ENCODE results near the gene RAB11B.
"Not testable (repeated sequence)": the region's sequence is repeated elsewhere in the genome, so short reads cannot be mapped to it uniquely, and the experiment has no call there.

Gene RAB11B

DNA sequence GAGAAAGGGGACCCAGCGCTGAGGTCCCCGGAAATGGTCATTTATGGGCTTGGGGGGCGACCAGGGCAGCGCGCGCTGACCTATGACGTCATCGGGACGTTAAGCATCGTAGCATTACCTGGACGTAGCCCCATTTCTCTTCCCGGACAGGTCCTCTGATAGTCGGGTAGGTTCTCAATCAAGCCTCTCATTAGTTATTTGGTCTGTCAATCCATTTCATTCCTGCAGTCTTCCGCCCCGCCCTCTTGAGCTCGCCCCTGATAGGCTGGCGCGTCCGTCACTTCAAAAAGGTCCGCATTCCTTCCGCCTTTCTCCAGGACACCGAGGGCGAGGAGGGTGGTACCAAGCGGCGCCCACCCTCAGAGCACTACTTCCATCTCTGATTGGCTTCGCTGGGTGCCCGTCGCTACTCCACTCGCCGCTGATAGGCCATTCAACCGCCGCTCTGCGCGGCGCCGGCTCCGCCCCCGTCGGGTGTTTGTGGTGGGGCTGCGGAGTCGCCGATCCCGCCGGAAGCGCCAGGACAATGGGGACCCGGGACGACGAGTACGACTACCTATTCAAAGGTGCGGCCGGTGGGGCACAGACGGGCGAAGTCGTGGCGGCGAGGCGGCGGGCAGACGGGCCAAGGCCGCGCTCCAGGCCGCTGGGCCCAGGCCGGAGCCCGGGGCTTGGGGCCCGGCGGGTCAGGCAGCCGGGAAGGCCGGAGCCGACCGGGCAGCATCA, at the start of gene RAB11B:
TSS of gene RAB11B (plus strand) at position 470 of the 726 bp plus-strand sequence. CDS start at position 527, 57 bp downstream.
- peak; percentile 99 for DNase-seq (ENCODE audit: low read depth)

- DNase-seq (ENCODE audit: low read depth): not testable (repeated sequence)
Measured at GRCh38 chr19:8341504-8341903, 48.7 kb upstream of the RAB11B start.

GRCh38 chr19:8342316-8342683, 47.9 kb upstream of the RAB11B start:
- DNase-seq (ENCODE audit: low read depth): no peak

GRCh38 chr19:8342684-8343482, 47.3 kb upstream of the RAB11B start, which contains the start of gene KANK3:
TSS of gene KANK3 (minus strand) at chr19:8343262. CDS start at chr19:8337828, 5,434 bp downstream.
- DNase-seq (ENCODE audit: low read depth): no peak

DNA sequence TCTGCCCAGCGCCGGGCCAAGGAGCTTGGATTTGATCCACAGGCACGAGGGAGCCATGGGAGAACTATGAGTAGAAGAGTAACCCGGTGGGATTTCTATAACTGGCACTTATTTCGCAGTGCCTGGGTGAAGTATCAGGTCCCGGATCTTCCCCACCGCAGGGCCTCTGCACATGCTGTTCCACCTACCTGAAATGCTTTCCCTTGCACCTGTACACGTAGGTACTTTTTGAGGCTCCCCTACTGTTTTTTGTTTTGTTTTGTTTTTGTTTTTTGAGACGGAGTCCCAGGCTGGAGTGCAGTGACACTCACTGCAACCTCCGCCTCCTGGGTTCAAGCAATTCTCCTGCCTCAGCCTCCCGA, 46.7 kb upstream of the RAB11B start:
- DNase-seq (ENCODE audit: low read depth): no peak

DNA sequence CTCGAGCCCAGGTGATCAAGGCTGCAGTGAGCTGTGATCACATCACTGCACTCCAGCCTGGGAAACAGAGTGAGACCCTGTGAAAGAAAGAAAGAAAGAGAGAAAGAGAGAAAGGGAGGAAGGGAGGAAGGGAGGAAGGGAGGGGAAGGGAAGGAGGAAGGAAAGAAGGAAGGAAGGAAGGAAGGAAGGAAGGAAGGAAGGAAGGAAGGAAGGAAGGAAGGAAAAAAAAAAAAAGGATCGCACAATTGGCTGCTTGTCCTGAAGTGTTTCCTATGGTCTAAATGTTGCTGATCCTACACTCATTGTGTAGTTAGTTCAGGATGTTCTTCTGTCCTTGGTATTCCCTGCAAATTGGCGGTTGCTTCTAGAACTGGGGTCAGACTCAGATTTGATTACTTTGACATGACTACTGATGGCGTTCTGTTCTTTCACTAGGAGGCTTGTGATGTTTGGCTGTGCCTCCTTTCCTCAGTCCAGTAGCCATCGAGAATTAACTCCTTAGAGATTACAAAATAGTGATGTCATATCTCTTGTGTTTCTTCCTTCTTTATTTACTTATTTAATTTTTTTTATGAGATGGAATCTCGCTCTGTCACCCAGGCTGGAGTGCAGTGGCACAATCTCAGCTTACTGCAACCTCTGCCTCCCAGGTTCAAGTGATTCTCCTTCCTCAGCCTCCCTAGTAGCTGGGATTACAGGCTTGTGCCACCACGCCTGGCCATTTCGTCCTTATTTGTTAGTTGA, 40.4 kb upstream of the RAB11B start:
- DNase-seq (ENCODE audit: low read depth): not testable (repeated sequence)

DNA sequence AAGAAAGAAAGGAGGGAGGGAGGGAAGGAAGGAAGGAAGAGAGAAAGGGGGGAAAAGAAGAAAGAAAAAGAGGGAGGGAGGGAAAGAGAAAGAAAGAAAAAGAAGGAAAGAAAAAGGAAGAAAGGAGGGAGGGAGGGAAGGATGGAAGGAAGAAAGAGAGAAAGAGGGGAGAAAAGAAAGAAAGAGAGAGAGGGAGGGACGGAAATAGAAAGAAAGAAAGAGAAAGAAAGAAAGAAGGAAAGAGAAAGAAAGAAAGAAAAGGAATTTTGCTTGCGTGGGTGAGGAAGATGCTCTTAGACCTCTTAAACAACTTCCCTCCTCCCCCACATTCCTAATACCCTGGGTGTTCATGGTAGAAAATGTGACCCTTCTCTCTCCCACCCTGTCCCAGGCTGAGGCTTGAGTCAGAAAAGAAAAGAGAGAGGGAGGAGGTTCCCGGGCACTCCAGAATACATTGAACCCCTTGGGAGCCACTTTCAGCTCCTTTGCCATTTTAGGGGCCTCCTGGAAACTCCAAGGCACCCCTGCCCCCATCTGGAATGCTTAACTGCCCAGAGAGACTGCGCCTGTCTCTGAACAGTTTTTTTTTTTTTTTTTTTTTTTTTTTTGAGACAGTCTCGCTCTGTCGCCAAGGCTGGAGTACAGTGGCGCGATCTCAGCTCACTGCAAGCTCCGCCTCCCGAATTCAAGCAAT, 37.9 kb upstream of the RAB11B start:
- DNase-seq (ENCODE audit: low read depth): no peak

- DNase-seq (ENCODE audit: low read depth): not testable (repeated sequence)
Measured at GRCh38 chr19:8352845-8353244, 37.3 kb upstream of the RAB11B start.

GRCh38 chr19:8355631-8356402, 34.3 kb upstream of the RAB11B start:
- peak; percentile 97 for DNase-seq (ENCODE audit: low read depth)

- no peak for DNase-seq (ENCODE audit: low read depth)
Measured at GRCh38 chr19:8357007-8357521, 33.1 kb upstream of the RAB11B start.

GRCh38 chr19:8358948-8359347, 31.2 kb upstream of the RAB11B start:
- DNase-seq (ENCODE audit: low read depth): no peak

DNA sequence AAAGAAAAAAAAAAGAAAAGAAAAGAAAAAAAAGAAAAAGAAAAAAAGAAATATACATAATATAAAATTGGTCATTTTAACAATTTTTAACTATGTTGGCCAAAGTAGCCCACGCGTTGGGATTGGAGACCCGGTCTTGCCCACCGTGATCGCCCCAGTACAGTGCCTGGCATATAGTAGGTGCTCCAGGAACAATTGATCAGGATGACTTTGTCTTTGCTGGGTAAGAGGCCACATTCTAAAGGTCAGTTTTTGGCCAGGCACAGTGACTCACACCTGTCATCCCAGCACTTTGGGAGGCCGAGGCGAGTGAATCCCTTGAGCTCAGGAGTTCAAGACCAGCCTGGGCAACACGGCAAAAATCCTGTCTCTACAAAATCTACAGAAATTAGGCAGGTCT, 30.0 kb upstream of the RAB11B start:
- no peak for DNase-seq (ENCODE audit: low read depth)

GRCh38 chr19:8361921-8362793, 28.0 kb upstream of the RAB11B start:
- DNase-seq (ENCODE audit: low read depth): peak; percentile 97

- peak; percentile 18 for DNase-seq (ENCODE audit: low read depth)
Measured at GRCh38 chr19:8363803-8364771, 26.1 kb upstream of the RAB11B start, which contains the start of gene ANGPTL4. TSS of gene ANGPTL4 (plus strand) at chr19:8364155. CDS start at chr19:8364322, 167 bp downstream.

GRCh38 chr19:8366121-8366581, 24.0 kb upstream of the RAB11B start:
- DNase-seq (ENCODE audit: low read depth): no peak

- DNase-seq (ENCODE audit: low read depth): no peak
Measured at GRCh38 chr19:8366961-8367326, 23.2 kb upstream of the RAB11B start.

GRCh38 chr19:8367327-8368001, 22.7 kb upstream of the RAB11B start:
- DNase-seq (ENCODE audit: low read depth): no peak
